Stomach (tissue), 4 donors: Measurements from ENCODE around the gene RNASEL.

Experiments
- EP300 ChIP-seq: sonication (generic); formaldehyde crosslinking; IDR thresholded peaks from one replicate; pipeline ENCODE4 v1.6.1; 2017; ENCODE audit warnings: antibody characterized with exemption
- POLR2A ChIP-seq, 4 donors: fragments of 450-650 bp; IDR thresholded peaks; one replicate each; pipeline ENCODE4 v1.6.1; 2016; ENCODE audit warnings: antibody characterized with exemption in 4 of 4, control low read depth in 2 of 4, mild to moderate bottlenecking in 1 of 4, moderate library complexity in 1 of 4
- POLR2AphosphoS5 ChIP-seq, 3 donors: sonication (generic); formaldehyde crosslinking; IDR thresholded peaks; one replicate each; pipeline ENCODE4 v1.6.1; 2016; ENCODE audit warnings: antibody characterized with exemption in 3 of 3
- TF ChIP-seq, protein P1 (sequence below), 7 experiments: fragments of 450-650 bp in 4 of 7; fragments of 200-600 bp in 3 of 7; sonication (generic) in 3 of 7; IDR thresholded peaks; one replicate each; pipeline ENCODE4 v1.5.1; 2016 to 2019; ENCODE audit warnings: antibody characterized with exemption in 7 of 7, control low read depth in 2 of 7, mild to moderate bottlenecking in 1 of 7

DNA sequence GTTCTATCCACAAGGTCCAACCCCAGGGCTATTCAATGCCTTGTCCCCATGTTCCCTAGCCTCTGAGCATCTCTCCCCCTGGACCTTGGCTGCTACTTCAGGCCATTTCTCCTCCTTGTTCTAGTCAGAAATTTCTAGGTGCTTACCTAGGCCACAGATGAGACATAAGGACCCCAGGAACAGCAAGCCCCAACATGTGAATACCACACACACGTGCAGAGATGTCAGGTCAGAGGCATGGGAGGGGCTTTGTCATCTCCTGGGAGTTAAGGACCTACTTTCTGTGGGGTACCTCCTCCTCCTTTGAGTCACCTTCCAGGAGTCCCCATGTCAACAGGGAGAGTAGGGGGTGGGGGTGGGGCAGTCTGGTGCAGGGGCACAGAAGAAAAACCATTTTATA is 22.3 kb upstream of the RNASEL start:
- TF ChIP-seq, protein P1, sequence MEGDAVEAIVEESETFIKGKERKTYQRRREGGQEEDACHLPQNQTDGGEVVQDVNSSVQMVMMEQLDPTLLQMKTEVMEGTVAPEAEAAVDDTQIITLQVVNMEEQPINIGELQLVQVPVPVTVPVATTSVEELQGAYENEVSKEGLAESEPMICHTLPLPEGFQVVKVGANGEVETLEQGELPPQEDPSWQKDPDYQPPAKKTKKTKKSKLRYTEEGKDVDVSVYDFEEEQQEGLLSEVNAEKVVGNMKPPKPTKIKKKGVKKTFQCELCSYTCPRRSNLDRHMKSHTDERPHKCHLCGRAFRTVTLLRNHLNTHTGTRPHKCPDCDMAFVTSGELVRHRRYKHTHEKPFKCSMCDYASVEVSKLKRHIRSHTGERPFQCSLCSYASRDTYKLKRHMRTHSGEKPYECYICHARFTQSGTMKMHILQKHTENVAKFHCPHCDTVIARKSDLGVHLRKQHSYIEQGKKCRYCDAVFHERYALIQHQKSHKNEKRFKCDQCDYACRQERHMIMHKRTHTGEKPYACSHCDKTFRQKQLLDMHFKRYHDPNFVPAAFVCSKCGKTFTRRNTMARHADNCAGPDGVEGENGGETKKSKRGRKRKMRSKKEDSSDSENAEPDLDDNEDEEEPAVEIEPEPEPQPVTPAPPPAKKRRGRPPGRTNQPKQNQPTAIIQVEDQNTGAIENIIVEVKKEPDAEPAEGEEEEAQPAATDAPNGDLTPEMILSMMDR (IDR thresholded peaks at IDR 0.05) = no peak
- no peak for TF ChIP-seq EP300
- TF ChIP-seq POLR2AphosphoS5 (IDR thresholded peaks at IDR 0.05) = no peak
- no peak for TF ChIP-seq POLR2A (IDR thresholded peaks at IDR 0.05)
